Activated CD4-positive, alpha-beta T cell treated with anti-CD3 and anti-CD28 coated beads, Interleukin-2, amount 50 U/mL, for 1 hour (primary cell): ENCODE data around the gene TNS1.
"Not testable (repeated sequence)": the region's sequence is repeated elsewhere in the genome, so short reads cannot be mapped to it uniquely, and the experiment has no call there.

Experiments used
- DNase-seq: peaks from one replicate; pipeline ENCODE4 v3.0.0-alpha.2; 2020

TNS1 gene

GRCh38 chr2:218029366-218030360, 26.9 kb upstream of the TNS1 start:
- no peak for DNase-seq

- DNase-seq: no peak
Observed at GRCh38 chr2:218028562-218029348, 26.0 kb upstream of the TNS1 start.

GRCh38 chr2:218028189-218028495, 25.3 kb upstream of the TNS1 start:
- DNase-seq: no peak

GRCh38 chr2:218027426-218028188, 24.8 kb upstream of the TNS1 start:
- no peak for DNase-seq

- no peak for DNase-seq
Observed at GRCh38 chr2:218026676-218027425, 24.1 kb upstream of the TNS1 start.

GRCh38 chr2:218026244-218026643, 23.4 kb upstream of the TNS1 start:
- no peak for DNase-seq

- DNase-seq: no peak
Observed at GRCh38 chr2:218024871-218025270, 22.1 kb upstream of the TNS1 start.

- DNase-seq: no peak
Observed at GRCh38 chr2:218024336-218024735, 21.5 kb upstream of the TNS1 start.

GRCh38 chr2:218023636-218024035, 20.8 kb upstream of the TNS1 start:
- DNase-seq: no peak

GRCh38 chr2:218022851-218023530, 20.2 kb upstream of the TNS1 start:
- DNase-seq: no peak

- no peak for DNase-seq
Observed at GRCh38 chr2:218022131-218022850, 19.5 kb upstream of the TNS1 start.

- DNase-seq: no peak
Observed at GRCh38 chr2:218021536-218022071, 18.8 kb upstream of the TNS1 start.

GRCh38 chr2:218020966-218021535, 18.3 kb upstream of the TNS1 start:
- no peak for DNase-seq

- DNase-seq: no peak
Observed at GRCh38 chr2:218020281-218020680, 17.5 kb upstream of the TNS1 start.

GRCh38 chr2:218019411-218020060, 16.7 kb upstream of the TNS1 start:
- DNase-seq: no peak

GRCh38 chr2:218018842-218019125, 16.0 kb upstream of the TNS1 start:
- DNase-seq: not testable (repeated sequence)

- no peak for DNase-seq
Observed at GRCh38 chr2:218017211-218018053, 14.6 kb upstream of the TNS1 start.

GRCh38 chr2:218016810-218017209, 14.0 kb upstream of the TNS1 start:
- no peak for DNase-seq
